GM18873 (cell line): ENCODE results near the gene CROCC.

Source experiments
- ATAC-seq: cut with Tn5 transposase; IDR thresholded peaks from one replicate; pipeline ENCODE4 v1.9.1; 2021; ENCODE audit warnings: mild to moderate bottlenecking, moderate library complexity, moderate number of reproducible peaks; ENCODE audit not compliant: unreplicated experiment, low FRiP score

The CROCC gene

DNA sequence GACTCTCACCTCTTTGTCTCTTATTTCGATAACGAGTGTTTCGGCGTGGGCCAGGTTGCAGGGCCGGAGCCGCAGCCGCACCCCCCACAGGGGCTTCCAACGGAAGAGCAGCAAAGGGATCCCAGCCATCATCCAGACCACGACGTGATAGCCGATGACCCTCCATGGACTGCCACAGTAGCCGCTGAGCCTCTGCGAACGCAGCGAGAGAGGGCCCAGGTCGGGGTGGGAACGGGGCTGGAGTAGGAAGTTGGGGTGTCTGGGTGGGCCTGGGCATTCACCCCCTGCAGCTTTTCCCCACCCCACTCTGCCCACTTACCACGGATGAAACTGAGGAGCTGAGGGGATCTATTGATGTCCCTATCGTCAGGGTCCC, 83.6 kb downstream of the CROCC start:
- no peak for ATAC-seq

DNA sequence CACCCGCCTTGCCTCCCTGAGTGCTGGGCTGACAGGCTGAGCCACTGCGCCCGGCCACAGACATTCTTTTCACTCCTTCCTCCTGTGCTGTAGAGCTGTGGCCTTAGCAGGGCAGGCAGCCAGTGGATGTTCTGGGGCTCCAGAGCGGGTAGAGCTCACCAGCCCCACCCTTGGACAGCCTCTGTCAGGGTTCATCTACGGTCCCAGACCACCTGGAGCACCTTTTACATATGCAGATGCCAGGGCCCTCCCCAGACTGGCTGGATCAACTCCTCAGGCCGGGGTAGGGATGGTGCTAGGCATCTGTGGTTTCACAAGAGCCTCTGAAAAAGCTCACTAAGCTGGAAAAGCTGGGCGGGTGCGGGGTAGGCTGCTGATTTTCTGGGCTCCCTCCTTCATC, 85.4 kb downstream of the CROCC start:
- no peak for ATAC-seq

DNA sequence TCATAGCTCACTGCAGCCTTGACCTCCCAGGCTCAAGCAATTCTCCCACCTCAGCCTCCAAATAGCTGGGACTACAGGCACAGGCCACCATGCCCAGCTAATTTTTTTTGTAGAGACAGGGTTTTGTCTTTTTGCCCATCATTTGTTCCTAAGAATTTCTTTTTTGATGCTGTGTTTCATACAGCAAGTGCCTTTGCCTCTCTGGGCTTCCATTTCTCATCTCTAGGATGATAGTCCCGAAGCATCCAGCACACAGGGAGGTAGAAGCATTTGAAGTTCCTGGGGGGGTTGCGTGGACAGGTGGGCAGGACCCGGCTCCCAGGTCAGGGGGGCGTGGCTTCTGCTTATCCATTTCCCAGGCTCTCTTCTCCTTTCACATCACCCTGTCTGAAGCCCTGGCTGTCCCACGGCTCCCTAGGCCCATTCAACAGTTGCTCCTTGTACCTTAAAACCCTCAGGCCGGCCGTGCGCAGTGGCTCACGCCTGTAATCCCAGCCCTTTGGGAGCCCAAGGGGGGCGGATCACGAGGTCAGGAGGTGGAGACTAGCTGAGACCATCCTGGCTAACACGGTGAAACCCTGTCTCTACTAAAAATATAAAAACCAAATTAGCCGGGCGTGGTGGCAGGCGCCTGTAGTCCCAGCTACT, 86.6 kb downstream of the CROCC start:
- no peak for ATAC-seq

DNA sequence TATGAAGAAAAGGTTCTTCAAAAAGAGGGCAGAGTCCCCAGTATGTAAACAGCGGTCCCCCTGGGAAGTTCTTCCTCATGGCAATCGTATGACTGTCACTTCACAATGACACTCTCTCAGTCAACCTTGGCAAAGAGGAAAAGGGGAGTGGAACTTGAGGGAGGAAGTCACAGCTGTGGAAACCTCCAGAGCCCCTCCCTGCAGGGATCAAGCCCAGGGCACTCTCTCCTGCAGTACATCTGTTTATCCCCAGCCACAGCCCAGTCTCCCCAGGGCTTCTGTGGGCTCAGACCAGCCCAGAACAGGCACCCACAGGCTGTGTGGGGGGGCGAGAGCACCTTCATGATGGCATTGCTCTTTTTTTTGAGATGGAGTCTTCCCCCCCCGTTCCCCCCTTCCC, 88.0 kb downstream of the CROCC start:
- no peak for ATAC-seq

DNA sequence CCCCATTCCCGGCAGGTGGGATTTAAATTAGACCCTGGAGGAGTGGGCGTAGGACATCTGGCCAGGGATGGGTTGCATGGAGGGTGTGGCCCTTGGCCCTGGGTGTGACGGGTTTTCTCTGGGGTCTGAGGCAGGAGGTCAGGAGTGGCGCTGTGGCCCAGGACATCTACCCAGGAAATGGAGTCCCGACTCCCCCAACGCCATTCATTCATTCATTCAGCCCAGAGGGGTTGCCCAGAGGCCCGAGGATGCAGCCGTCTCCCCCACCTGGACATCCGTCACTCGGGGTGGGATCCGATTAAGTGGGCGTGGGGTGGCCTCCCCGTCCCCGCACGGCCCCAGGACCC, 89.3 kb downstream of the CROCC start:
- ATAC-seq = no peak

DNA sequence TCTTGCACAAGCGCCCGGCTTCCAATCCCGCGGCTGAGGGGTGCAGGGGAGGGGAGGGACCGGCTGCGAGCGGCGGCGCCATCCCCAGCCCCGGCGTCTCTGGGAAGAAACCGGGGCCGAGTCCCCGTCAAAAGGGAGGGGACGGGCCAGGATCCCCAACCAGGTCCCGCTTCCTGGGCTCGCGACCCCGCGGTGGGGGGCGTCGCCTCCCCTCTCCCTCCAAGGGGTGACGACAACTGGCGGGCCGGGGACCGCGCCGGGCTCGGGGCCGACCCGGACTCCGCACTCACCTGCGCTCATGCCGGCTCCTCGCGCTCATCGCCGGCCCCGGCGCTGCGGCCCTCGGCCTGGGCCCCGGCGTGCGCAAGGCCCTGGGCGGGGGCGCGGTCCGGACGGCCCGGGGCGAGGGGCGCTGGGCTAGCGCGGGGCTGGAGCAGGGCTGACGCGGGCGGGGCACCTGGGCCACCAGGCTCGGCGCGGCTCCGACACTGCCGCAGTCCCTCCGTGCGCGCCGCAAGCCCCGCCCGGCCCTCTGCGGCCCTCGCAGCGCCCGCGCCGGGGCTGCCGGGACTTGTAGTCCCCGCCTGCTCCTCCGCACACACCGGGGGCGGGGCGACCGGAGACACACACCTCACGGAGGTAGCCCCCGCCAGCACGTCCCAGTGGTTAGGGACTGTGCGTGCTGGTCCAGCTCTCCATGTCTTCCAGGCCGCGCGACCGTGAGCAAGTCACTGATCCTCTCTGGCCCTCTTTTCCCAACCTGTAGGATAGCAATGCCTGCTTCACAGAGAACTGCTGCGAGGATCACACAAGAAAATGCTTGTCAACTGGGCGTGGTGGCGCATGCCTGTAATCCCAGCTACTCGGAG, 89.9 kb downstream of the CROCC start, which contains the start of gene ATP13A2:
TSS of gene ATP13A2 (minus strand) at position 490 of the 869 bp plus-strand sequence. CDS start at position 300, 190 bp downstream.
- peak; percentile 53 for ATAC-seq

DNA sequence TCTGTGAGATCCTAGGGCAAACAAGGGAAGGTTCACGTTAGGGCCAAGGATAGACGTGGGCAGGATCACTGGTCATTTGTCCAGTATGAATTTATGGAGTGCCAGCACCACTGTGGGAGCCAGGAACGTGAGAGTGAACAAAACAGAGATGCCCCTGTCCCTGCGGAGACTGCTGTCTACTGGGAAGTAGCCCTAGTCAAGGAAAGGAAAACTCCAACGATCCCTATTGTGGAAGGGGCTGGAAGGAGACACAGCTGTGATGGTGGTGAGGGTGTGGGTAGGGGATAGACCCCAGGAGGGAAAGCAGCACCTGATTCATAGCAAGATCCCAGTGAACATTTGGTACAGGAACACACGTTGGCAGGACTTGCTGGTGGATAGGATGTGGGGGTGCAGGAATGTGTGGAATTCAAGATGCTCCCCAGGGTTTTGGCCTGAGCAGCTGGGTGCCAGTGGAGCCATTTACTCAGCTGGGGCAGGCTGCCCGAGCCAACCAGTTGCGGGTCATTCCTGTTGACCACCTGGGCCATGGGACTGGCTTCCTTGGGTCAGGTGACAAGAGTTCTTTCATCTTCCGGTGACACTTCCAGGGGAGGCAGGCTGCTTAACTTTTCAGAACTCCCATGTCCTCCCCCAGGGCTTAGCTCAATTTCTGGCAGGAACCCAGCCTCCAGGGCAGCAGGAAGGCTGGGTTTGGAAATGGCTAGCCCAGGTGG, 91.2 kb downstream of the CROCC start:
- ATAC-seq = no peak

DNA sequence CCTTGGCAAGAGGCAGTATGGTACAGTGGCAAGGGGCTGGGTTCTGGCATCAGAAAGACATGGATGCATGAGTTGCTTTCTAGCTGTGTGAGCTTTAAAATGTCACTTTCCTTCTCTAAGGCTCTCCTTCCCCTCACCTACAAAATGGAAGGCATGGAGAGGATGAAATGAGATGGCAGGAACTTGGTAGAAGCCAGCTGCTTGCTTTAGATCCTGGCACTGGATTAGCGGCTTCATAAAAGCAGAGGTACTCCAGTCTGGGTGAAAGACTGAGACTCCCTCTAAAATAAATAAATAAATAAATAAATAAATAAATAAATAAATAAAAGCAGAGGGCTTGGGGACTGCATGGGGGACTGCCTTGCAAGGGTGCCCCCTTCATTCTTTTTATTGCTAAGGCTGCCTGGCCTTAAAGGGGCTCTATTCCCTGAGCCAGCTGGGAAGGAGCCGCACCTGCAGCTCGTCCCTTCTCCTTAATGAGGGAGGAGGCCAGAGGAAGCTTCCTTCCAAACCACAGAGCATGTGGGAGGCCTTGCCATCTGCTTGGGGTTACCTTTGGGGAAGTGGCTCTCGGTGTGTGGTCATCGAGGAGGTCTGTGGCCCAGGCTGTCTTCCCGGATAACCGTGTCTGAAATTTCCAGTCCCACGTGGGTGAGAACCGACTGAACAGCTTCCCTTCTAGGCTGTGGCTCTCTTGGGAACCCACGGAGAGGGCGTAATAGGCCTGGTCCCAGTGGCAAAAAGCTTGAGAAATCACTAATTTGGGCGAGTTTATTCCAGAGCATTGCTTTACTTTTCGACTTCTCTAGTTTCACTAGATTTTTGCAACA, 92.0 kb downstream of the CROCC start:
- no peak for ATAC-seq

DNA sequence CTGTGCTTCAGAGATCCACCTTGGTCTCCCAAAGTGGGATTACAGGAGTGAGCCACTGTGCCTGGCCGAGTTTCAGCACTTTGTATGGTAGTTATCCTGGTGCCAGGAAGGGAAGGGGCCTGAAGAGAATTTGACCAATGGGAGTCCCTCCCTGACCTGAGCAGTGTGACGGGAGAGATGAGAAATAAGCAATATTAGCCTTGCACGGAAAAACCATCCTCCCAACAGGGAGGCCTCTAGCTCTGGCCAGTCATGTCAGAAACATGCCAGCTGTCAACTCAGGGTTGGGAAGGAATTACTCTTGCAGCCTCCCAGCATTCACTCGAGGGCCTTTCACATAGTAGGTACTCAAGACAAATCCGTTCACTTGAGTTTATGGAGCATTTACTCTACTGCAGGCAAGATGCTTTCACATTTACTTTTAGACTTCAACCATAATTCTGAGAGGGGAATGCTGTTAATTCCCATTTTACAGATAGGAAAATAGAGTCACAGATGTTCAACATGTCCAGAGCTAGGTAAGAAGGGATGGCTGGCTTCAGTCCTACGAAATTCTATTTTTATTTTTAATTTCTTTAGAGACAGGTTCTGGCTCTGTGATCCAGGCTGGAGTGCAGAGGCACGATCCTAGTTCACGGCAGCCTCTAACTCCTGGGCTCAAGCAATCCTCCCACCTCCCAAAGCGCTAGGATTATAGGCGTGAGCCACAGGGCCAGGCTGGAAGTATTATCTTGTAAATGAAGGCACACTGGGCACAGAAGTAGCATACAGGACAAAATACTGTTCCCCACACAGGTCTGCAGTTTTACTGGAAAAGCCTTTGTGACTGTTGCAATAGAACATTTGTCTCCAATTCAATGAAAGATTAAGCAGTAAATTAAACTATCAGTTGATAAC, 93.2 kb downstream of the CROCC start:
- no peak for ATAC-seq

DNA sequence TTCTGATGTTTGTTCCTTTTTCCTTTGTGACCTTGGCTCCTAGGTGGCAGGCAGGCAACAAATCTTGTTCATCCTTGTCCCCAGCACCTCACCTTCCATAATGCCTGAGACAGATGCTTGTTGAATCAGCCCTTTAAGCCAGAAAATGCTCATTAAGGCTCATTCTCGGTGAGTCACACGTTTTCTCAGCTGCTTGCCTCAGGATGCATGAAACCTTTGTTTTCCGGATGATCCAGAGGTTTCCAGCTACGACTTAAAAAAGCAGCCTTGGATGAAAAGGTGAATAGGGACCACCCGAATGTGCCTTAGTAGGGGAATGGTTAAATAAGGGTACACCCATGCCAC, 94.6 kb downstream of the CROCC start:
- ATAC-seq = no peak

DNA sequence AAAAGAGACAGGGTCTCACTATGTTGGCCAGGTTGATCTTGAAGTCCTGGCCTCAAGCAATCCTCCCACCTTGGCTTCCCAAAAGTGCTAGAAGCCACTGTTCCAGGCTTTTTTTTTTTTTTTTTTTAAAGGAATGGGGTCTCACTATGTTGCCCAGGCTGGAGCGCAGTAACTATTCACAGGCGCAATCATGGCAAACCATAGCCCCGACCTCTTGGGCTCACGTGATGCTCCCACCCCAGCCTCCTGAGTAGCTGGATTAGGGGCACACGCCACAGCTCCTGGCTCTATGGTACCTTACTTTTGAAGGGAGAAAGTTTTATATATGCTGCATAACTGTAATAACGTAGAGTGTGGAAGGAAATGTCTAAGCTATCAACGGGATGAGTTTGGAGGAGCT, 95.7 kb downstream of the CROCC start:
- ATAC-seq = no peak

DNA sequence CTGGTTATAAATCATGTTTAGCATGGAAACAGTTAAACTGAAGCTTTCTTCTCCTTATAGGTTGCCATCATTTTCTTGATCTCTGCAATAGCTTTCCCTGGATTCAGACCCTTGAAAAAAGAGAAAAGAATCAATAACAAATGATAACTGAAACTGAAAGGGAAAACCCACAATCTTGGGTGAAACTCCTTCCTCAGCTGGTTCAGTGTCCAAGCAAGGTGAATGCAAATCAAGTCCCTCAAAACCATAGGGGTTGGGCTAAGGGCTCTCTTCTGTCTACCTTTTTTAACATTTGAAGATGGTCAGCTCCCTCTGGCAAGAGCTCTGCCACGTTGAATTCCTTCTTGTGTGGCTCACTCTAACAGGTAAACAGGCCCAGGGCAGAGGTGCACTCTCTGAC, 97.1 kb downstream of the CROCC start:
- ATAC-seq = peak; percentile 49

DNA sequence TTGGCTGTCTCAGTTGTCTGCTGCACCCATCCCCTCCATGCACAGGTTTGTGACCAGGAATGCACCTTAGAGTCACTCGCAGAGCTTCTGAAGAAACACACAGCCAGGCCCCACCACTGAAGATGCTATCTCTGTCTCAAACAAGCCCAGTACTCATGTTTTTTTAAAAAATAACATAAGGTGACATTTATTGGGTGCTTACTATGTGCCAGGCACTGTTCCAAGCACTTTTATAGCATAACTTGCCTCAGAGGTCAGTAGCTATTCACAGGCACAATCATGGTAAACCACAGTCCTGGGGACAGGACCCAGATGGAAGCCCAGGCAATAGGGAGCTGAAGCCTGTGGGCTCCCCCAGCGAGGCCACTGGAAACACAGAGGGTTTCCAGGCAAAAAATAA, 98.8 kb downstream of the CROCC start:
- no peak for ATAC-seq

DNA sequence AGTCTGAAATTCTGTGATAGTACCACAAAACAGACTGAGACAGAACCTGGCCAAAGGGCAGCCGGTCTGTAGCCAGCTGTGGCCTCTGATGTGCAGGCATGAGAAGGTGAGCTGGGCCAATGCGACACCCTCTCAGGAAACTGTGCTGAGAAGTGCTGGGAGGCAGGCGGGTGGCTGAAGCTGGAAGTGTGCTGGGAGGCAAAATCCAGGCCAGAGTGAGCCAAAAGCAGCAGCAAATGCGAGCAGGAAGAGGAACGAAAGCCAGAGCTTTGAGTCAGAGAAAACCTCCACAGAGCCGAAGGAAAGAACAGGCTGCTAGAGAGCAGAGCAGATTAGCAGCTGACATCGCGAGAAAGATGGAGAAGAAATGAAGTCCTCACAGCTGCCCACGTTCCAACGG, 100.2 kb downstream of the CROCC start:
- no peak for ATAC-seq
